Epidermal melanocyte (primary cell): Measurements from ENCODE around the gene ATP5PD.
"Not testable (repeated sequence)": the region's sequence is repeated elsewhere in the genome, so short reads cannot be mapped to it uniquely, and the experiment has no call there.

ENCODE experiments used
- DNase-seq: peaks from one replicate; pipeline ENCODE4 v3.0.0; 2011; ENCODE audit warnings: low spot score; ENCODE audit not compliant: insufficient read length

The ATP5PD gene

GRCh38 chr17:75025398-75025734 is 21.4 kb downstream of the ATP5PD start:
- DNase-seq: not testable (repeated sequence)

DNA sequence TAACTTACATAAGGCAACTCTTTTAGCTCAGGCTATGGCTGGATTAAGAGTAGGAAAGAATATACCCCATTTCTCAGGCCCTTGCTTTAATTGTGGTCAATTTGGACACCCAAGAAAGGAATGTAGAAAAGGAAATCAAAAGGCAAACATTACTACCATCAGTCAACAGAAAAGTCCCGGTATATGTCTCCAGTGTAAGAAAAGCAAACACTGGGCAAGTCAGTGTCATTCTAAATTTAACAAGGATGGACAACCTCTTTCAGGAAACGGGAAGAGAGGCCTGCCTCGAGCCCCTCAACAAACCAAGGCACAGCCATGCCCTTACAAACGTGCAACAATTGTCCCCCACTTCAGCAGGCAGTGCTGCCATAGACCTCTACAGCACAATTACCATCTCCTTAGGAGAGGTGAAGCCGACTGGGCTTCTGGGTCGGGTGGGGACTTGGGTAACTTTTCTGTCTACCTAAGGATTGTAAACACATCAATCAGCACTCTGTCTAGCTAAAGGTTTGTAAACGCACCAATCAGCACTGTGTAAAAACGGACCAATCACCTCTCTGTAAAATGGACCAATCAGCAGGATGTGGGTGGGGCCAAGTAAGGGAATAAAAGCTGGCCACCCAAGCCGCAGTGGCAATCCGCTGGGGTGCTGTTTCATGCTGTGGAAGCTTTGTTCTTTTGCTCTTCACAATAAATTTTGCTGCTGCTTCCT is 21.9 kb downstream of the ATP5PD start:
- DNase-seq: no peak

DNA sequence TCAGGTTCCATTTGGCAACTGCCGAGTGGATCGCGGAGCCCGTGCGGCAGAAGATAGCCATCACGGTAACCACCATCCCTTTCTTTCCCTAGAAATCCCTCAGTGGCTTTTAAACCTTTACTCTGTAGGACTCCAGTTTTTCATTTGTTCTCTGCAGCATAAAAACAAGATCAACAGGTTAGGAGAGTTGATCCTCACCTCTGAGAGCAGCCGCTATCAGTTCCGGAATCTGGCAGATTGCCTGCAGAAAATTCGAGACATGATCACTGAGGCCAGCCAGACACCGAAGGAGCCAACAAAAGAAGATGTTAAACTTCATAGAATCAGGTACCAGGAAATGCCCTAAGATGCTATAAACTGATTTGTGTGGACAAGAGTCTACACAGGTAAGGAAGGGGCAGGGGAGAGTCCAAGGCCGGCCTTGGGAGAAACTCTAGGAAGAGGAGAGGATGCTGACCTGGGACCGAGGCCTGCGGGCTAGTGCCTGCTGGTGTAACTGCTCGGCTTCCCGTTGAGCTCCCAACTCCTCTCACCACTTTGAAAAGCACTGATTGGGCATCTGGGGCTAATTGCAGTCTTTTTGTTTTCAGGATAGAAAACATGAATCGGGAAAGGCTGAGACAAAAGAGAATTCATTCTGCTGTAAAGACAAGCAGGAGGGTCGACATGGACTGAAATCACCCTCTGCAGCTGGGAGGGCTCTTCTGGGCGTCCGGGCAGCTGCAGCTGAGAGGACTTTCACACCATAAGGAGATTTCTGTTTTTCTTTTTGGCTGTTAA is 26.2 kb downstream of the ATP5PD start:
- DNase-seq: no peak

- no peak for DNase-seq
Measured at GRCh38 chr17:75019710-75020109, 27.1 kb downstream of the ATP5PD start.

- no peak for DNase-seq
Measured at GRCh38 chr17:75019146-75019545, 27.6 kb downstream of the ATP5PD start.

GRCh38 chr17:75013092-75013559 is 33.6 kb downstream of the ATP5PD start:
- no peak for DNase-seq

DNA sequence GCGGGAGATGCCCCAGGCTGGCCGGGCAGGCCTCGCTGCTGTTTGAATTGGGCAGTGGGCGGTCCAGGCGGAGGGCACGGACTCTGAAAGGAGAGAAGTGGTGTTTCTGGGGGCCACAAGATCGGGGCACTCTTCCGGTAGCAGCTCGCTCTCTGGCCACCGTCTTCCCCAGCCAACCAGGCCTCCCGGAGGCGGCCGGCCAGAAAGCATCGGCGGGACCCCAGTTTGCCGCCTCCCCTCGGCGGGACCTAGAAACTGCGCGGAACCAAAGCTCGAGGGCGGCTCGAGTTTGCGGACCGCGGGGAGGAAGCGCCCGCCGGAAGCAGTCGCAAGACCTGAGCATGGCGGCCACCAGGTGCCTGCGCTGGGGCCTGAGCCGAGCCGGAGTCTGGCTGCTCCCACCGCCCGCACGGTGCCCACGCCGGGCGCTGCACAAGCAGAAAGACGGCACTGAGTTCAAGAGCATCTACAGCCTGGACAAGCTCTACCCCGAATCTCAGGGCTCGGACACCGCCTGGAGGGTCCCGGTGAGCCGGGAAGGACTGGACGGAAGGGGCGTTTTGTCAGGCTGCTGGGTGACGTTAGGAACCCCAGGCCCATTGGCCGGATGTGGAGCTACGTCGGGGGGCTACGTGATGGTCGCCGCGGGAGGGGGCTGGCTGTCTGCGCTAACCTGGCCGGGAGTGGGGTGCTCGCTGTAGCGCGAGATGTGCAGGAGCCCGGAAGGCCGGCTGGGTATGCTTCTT is 34.2 kb downstream of the ATP5PD start, which contains the start of gene MRPL58:
TSS of gene MRPL58 (plus strand) at position 325 of the 746 bp plus-strand sequence. CDS start at position 342, 17 bp downstream.
- peak; percentile 83 for DNase-seq

GRCh38 chr17:75012096-75012345 is 34.7 kb downstream of the ATP5PD start:
- DNase-seq: no peak

DNA sequence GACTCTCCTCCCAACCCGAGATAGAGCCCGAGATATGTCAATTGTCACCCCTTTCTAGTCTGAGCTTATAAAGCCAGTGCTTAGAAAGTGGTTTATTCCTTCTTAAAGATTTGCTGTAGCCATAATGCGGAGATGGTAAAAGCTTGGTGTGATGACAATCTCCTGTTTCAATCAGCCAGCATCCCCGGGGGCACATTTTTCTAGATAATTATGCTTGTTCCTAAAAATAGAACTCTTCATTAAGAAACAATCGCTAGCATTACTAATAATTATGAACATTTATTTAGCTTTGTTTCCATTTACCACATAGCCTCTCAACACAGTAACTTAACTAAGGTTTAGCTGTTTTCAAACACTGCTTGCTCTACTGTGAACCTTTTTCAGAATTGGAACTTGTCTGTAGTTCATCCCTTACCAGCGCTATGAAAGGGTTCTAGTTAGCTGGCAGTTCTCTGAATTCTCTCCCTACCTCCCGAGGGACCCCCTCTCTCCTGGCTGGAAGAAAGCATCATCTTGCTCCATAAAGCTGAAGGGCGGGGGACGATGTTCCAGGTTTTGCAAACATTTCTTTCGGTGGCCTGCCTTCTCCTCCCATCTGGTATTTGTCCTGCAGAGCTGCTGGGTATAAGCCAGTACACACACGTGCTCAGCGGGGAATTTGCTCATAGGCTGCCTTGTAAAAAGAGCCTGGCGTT is 35.2 kb downstream of the ATP5PD start:
- peak; percentile 89 for DNase-seq

DNA sequence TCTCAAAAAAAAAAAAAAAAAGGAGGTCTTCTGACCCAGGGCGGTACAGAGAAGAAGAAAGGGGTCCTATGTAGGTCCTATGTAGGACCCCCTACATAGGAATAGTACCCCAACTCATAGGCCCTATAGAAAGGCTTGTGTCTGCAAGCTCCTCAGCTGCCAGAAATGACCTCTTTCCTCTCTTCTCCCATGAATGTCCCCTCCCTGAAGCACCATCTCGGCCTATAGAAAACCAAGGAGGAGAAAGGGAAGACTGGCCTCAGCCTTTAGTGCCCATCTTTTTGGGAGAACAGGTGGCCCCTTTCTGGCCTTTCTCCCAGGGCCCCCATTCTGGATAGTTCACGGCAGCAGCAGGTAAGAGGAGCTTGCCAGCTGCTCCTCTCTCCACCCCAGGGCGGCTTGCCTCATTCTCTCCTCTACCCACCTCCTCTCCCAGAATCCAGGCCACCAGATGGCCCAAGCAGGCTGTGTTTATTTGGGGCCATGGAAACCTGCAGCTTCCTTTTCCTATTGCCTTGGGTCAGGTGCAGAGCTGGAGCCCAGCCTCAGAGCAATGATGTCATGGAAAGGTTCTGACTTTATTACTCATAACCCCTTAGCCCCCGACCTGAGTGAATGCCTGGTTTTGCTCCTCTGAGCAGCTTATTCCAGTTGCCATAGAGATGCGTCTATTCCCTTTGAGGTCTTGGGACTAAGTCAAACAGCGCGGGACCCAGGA is 35.9 kb downstream of the ATP5PD start:
- no peak for DNase-seq

DNA sequence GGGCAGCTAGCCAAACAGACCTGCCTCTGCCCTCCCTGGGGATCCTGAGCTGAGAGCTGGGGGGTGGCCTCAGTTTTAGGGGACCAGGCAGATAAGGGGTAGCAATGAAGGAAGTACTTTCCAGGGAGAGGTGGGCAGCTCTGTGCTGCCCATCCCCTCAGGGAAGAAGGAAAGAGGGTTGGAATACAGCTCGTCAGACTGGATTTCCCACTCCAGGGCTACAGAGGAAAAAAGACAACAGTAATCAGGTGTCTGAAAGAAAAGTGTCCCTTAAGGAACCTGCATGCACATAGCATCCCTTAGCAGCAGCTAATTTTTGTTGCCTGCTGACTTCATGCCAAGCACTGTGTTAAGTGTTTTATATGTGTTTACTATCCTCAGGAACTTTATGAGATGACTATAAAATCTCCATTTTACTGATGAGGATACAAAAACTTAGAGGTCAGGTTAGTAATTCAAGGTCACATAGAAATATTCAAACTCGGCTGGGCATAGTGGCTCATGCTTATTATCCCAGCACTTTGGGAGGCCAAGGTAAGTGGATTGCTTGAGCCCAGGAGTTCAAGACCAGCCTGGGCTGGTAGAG is 37.5 kb downstream of the ATP5PD start:
- no peak for DNase-seq

- DNase-seq: no peak
Measured at GRCh38 chr17:75008373-75008772, 38.4 kb downstream of the ATP5PD start.

GRCh38 chr17:75006653-75007052 is 40.1 kb downstream of the ATP5PD start:
- no peak for DNase-seq

GRCh38 chr17:75006084-75006483 is 40.7 kb downstream of the ATP5PD start:
- not testable (repeated sequence) for DNase-seq

DNA sequence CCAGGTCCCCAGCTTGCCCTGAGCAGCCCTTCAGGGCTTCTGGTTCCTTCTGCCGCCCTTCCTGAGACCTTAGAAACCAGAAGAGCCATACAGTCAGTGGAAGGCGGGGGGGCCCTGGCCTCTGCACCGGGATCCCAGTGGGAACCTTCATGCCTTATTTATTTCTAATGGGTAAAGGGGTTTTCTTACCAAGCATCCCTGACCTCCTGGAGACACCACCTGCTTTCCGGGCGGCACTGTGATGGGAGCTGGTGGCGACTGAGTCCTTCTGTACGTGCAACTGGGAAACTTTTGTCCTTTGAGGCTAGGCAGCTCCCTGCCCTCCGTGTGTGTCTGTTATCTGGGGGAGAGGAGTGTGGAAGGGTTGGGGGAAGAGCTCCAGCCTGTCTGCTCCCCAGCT is 41.5 kb downstream of the ATP5PD start:
- no peak for DNase-seq

DNA sequence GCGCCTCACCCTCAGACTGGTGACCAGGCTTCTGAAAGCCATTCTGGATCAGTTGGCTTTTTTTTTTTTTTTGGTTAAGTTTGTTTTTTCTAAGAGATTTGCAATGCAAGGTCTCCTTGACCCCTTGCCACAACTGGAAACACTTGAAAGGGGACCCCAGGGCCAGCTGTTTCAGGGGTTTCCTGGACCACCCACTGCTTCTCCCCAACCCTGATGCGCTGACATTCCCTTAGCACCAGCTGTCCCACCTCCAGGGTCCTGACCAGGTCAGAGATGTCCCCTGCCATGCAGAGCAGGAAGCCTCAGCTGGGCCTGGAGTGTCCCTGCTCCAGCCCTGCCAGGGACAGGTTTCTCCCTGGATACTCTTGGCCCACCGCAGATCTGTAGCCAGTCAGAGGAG is 42.4 kb downstream of the ATP5PD start:
- DNase-seq: no peak

GRCh38 chr17:75003957-75004355 is 42.8 kb downstream of the ATP5PD start:
- no peak for DNase-seq

- no peak for DNase-seq
Measured at GRCh38 chr17:75003070-75003956, 43.5 kb downstream of the ATP5PD start.
